ENCODE results near the gene FBLN5.

- no peak for TF ChIP-seq CTCF (IDR thresholded peaks at IDR 0.05)
- TF ChIP-seq POLR2A (IDR thresholded peaks at IDR 0.05), result no peak
These were observed 29.2 kb downstream of the FBLN5 start for GRCh38 chr14:91918186-91918883.
